Loucy (cell line): ENCODE data around the gene EIF5A.

Experiments used
- CTCF ChIP-seq: fragments of 200-600 bp; sonication (generic); conservative IDR thresholded peaks from 2 replicates; pipeline ENCODE4 v1.5.1; 2014; ENCODE audit warnings: mild to moderate bottlenecking, antibody characterized with exemption, low read length
- EZH2phosphoT487 ChIP-seq: fragments of 200-600 bp; IDR thresholded peaks from 2 replicates; pipeline ENCODE4 v1.6.1; 2018; ENCODE audit warnings: antibody characterized with exemption, mild to moderate bottlenecking, moderate library complexity, borderline replicate concordance

- TF ChIP-seq CTCF (no peak), EZH2phosphoT487 (no peak)
Measured at GRCh38 chr17:7336240-7337175, 29.1 kb downstream of the EIF5A start, which contains the start of gene ACAP1.
